GM18507 (cell line): ENCODE measurements around the gene NFYC.
"Not testable (repeated sequence)": the region's sequence is repeated elsewhere in the genome, so short reads cannot be mapped to it uniquely, and the experiment has no call there.

Experiments
- DNase-seq: peaks from one replicate; pipeline ENCODE4 v3.0.0; 2011; ENCODE audit warnings: low read depth; ENCODE audit not compliant: insufficient read length; ENCODE audit errors: extremely low spot score
- FAIRE-seq: peaks from 2 replicates; lab custom pipeline; 2011; peaks lifted over from hg19 to GRCh38; lab: Jason Lieb, UNC

Gene NFYC

DNA sequence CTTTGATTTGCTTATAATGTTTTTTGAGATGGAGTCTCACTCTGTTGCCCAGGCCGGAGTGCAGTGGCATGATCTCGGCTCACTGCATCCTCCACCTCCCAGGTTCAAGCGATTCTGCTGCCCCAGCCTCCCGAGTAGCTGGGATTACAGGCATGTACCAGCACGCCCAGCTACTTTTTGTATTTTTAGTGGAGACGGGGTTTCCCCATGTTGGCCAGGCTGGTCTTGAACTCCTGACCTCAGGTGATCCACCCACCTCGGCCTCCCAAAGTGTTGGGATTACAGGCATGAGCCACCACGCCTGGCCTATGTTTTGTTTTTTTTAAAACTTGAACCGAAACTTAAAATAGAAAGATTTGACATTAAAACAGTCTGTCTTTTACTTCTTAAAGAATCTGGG lies 11.3 kb downstream of the NFYC start:
- FAIRE-seq, DNase-seq: not testable (repeated sequence)

GRCh38 chr1:40703316-40703715 lies 11.8 kb downstream of the NFYC start:
- DNase-seq (no peak), FAIRE-seq (no peak)

DNA sequence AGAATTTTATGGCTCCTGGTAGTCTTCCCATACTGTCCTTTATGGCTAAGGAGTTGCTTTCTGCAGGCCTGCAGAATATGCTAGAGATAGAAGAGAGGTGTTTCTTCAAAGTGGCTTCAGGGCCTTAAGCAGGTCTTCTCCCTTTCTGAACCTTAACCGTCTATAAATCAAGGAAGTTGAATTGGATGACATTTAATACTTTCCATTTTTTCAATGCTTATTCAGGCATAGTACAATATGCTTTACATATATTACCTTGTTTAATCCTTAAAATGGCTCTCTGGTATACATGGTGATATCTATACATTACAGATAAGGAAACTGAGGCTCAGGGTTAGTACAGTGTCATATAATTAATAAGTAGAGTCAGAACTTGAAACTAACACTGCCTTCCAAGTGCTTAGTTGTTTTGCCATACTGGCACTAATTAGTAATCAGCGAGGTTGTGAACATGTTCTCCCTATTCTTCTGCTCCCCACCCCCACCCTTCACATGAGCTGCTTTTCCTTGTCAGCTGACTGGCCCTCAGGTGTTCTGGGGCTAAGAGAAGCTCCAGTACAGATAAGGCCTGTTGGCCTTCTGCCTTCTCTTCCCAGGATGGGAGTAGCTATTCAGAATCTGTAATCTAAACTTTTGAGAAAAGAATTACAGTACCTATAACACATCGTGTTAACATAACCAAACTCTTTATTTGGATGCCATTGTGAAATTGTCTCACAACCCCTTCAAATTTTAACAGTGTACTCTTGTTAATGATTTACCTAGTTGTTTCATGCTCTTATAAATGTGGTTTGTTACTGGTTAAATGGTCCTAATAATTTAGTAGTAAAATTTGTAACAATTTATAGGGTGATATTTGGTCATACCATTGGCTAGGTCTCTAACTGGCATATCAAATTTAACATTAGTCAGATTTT lies 13.6 kb downstream of the NFYC start:
- peak; percentile 15 for FAIRE-seq
- no peak for DNase-seq

- DNase-seq, result no peak
- FAIRE-seq, result no peak
Measured at GRCh38 chr1:40706626-40707025, 15.1 kb downstream of the NFYC start.

GRCh38 chr1:40708750-40709099 lies 17.2 kb downstream of the NFYC start:
- DNase-seq (peak; percentile 30), FAIRE-seq (no peak)

GRCh38 chr1:40709100-40709801 lies 17.7 kb downstream of the NFYC start:
- FAIRE-seq (peak; percentile 97), DNase-seq (peak; percentile 32)

DNA sequence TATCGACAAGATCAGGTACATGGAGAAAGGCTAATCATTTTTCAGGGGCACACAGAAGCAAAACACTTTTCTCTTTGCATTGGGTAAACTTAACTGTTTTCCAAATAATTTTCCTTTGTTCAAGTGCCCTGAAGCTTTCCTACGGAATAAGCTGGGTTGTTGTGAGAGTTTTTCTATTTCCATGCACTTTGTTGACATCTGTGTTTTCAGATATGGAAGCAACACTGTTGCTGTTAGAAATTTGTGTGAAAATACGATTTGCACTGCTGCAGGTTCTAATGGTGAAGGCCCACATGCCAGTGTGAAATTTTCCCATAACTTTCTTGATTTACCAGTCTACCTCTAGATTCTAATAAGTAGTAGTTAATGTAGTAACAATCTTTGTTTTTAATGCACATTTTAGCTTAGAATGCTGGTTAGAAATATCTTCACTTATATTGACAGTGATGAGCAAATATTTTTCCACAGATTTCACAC lies 18.3 kb downstream of the NFYC start:
- no peak for DNase-seq
- no peak for FAIRE-seq

DNA sequence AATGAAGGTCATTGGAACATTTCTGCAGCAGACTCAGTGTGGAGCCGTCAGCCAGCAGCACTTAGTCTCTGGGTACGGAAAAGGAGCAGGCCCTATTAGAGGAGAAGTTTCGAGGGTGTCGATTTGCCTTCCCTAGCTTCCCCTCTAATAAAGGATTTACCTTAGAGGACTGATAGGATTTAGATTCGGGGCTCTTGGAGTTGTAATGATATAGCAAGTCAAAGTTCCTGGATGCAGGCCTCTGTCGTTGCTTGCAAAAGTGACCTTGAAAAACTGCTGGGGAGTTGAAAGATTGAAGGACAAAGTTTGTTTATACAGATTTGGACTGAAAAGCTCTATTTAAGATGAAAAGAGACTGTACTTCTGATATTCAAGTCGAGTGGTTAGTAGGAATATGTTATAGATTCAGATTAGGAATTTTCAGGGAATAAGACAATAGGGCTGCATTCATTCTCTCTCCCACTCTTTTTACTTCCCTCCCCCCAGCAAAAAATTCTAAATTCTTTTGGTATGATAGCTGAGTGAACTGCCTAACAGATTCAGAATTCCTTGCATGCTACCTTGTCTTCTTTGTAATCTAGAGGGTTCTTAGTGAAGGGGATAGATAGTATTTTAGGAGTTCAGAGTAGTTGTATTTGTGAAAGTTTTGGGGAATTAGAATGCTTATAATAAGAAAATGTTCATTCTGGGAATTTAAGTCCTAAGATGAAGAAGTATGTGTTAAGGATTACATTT lies 19.2 kb downstream of the NFYC start:
- FAIRE-seq (peak; percentile 12), DNase-seq (no peak)

- FAIRE-seq, result peak; percentile 41
- no peak for DNase-seq
Measured at GRCh38 chr1:40711465-40712404, 20.2 kb downstream of the NFYC start.

- DNase-seq (no peak), FAIRE-seq (no peak)
Measured at GRCh38 chr1:40712405-40712944, 21.0 kb downstream of the NFYC start.

DNA sequence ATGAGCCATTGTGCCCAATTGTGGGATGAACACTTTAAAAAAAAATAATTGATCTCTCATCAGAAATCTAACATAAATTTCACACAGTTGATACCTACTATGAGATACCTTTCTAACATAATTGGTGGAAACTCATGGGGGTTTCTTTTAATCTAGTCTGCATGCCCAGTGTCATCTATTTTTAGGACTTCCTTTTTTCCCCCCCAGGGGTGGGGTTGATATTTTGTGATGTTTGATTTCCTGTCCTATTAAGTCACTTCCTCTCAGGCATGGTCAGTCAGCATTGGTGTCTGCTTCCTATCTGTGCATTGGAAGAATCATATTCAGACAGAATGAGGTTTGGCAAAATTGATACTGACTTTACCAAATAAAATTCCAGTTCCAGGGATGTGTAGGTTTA lies 21.5 kb downstream of the NFYC start:
- no peak for DNase-seq
- FAIRE-seq, result peak; percentile 88

GRCh38 chr1:40715491-40716059 lies 24.1 kb downstream of the NFYC start:
- FAIRE-seq, result no peak

GRCh38 chr1:40717065-40717464 lies 25.6 kb downstream of the NFYC start:
- DNase-seq, result no peak

More at GRCh38 chr1:40715491-40716059, 24.1 kb downstream of the NFYC start:
- no peak for DNase-seq

DNA sequence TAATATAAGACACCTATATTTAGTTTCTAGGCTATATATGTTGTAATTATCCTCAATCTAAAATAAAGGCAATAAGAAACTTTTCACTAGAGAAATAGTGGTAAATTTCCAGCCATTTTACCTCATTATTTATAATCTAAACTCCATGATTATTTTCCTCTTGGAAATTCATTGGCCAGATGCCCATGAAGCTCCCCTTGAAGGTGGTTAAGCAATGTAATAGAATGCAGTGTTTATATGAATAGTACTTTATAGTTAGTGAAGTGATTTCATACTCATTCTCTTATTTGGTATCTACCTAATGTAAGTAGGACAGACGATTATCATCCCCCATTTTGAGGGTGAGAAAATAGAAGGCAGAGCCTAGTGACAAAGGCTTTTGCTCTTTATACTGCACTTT lies 26.5 kb downstream of the NFYC start:
- DNase-seq, result no peak
- no peak for FAIRE-seq

More at GRCh38 chr1:40717065-40717464, 25.6 kb downstream of the NFYC start:
- no peak for FAIRE-seq

DNA sequence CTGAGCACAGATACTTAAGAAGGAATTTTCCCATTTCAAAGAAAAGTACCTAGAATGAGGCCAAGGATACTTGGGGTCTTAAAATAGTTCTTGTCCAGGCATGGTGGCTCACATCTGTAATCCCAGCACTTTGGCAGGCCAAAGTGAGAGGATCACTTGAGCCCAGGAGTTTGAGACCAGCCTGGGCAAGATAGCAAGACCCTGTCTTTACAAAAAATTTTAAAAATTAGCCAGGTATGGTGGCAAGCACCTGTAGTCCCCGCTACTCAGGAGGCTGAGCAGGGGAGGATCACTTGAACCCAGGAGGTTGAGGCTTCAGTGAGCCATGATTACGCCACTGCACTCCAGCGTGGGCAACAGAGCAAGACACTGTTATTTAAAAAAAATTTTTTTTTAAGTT lies 29.0 kb downstream of the NFYC start:
- no peak for FAIRE-seq
- no peak for DNase-seq

GRCh38 chr1:40722622-40723021 lies 31.1 kb downstream of the NFYC start:
- no peak for DNase-seq
- no peak for FAIRE-seq

GRCh38 chr1:40723196-40723955 lies 31.9 kb downstream of the NFYC start:
- no peak for FAIRE-seq
- no peak for DNase-seq

GRCh38 chr1:40727662-40728061 lies 36.2 kb downstream of the NFYC start:
- not testable (repeated sequence) for DNase-seq, FAIRE-seq
